GM23338 (cell line): ENCODE data around the gene HCLS1. TPM values are rescaled to one million over a fixed set of nuclear protein-coding genes. Genes with fewer than 3 reads are reported as not detected.

ENCODE experiments used
- ATAC-seq: fragments of 200-7000 bp; cut with Tn5 transposase; 3 replicates; pipeline ENCODE4 v1.9.1; 2020
- DNase-seq: peaks from one replicate; pipeline ENCODE4 v3.0.0-alpha.2; 2015; ENCODE audit warnings: low spot score
- H2AFZ ChIP-seq: fragments of 200-600 bp; sonication (generic); 2 replicates; pipeline ENCODE4 v1.8.0; 2016; ENCODE audit warnings: antibody characterized with exemption, mild to moderate bottlenecking, moderate library complexity
- H3F3A ChIP-seq: fragments of 200-600 bp; sonication (generic); replicated peaks from 2 replicates; pipeline ENCODE4 v1.8.0; 2017; ENCODE audit warnings: antibody characterized with exemption, mixed run types, low read depth
- H3K27ac ChIP-seq: fragments of 200-600 bp; sonication (generic); 2 replicates; pipeline ENCODE4 v1.6.1; 2016; ENCODE audit warnings: low read depth
- H3K27me3 ChIP-seq: fragments of 200-600 bp; sonication (generic); 2 replicates; pipeline ENCODE4 v1.8.0; 2016; ENCODE audit warnings: mild to moderate bottlenecking, mixed run types, moderate library complexity; ENCODE audit not compliant: insufficient read depth
- H3K36me3 ChIP-seq: fragments of 200-600 bp; sonication (generic); 2 replicates; pipeline ENCODE4 v1.8.0; 2016; ENCODE audit warnings: mild to moderate bottlenecking; ENCODE audit not compliant: insufficient read depth
- H3K4me1 ChIP-seq: fragments of 200-600 bp; sonication (generic); 2 replicates; pipeline ENCODE4 v1.8.0; 2016; ENCODE audit warnings: mild to moderate bottlenecking, moderate library complexity; ENCODE audit not compliant: insufficient read depth
- H3K4me2 ChIP-seq: fragments of 200-600 bp; sonication (generic); 2 replicates; pipeline ENCODE4 v1.7.1; 2017; ENCODE audit warnings: mixed run types
- H3K4me3 ChIP-seq: fragments of 200-600 bp; sonication (generic); 2 replicates; pipeline ENCODE4 v1.6.1; 2016; ENCODE audit warnings: mixed run types
- H3K79me2 ChIP-seq: fragments of 200-600 bp; sonication (generic); replicated peaks from 2 replicates; pipeline ENCODE4 v1.8.0; 2017; ENCODE audit warnings: mild to moderate bottlenecking; ENCODE audit not compliant: insufficient read depth
- H3K9me2 ChIP-seq: fragments of 200-600 bp; sonication (generic); 2 replicates; pipeline ENCODE4 v1.8.0; 2017; ENCODE audit not compliant: insufficient read depth
- H4K20me1 ChIP-seq: fragments of 200-600 bp; sonication (generic); replicated peaks from 2 replicates; pipeline ENCODE4 v1.8.0; 2017; ENCODE audit warnings: mild to moderate bottlenecking; ENCODE audit not compliant: insufficient read depth
- H3K27ac Mint-ChIP-seq: 2 replicates; pipeline ENCODE4 v1.8.0; 2020; ENCODE audit warnings: inconsistent platforms, mild to moderate bottlenecking, moderate library complexity, mixed read lengths
- H3K27me3 Mint-ChIP-seq: 3 replicates; pipeline ENCODE4 v1.8.0; 2022; ENCODE audit warnings: low read depth, mild to moderate bottlenecking, moderate library complexity, mixed read lengths, inconsistent platforms; ENCODE audit not compliant: insufficient read depth, poor library complexity
- H3K36me3 Mint-ChIP-seq: 3 replicates; pipeline ENCODE4 v1.8.0; 2021; ENCODE audit warnings: low read depth, mild to moderate bottlenecking, inconsistent platforms, moderate library complexity, mixed read lengths
- H3K4me1 Mint-ChIP-seq: 3 replicates; pipeline ENCODE4 v1.8.0; 2020; ENCODE audit warnings: mild to moderate bottlenecking, inconsistent platforms, mixed read lengths
- H3K4me3 Mint-ChIP-seq: 3 replicates; pipeline ENCODE4 v1.8.0; 2021; ENCODE audit warnings: moderate library complexity, mild to moderate bottlenecking, inconsistent platforms, mixed read lengths
- H3K9me3 Mint-ChIP-seq: 3 replicates; pipeline ENCODE4 v1.8.0; 2020; ENCODE audit warnings: moderate library complexity, mild to moderate bottlenecking, inconsistent platforms, mixed read lengths
- CREB1 ChIP-seq: fragments of 250-450 bp; sonication (Bioruptor Pico); IDR thresholded peaks from 2 replicates; pipeline ENCODE4 v1.5.0; 2020; ENCODE audit warnings: low read depth, mild to moderate bottlenecking, moderate library complexity
- CTCF ChIP-seq, 2 experiments: fragments of 200-600 bp in 1 of 2; sonication (generic) in 1 of 2; conservative IDR thresholded peaks; 2 replicates each; pipeline versions ENCODE4 v1.5.1 to v1.6.1; 2016 to 2017; ENCODE audit warnings: antibody characterized with exemption in 2 of 2, low read depth in 2 of 2, mild to moderate bottlenecking in 2 of 2, moderate library complexity in 1 of 2
- EZH2phosphoT487 ChIP-seq: fragments of 200-600 bp; sonication (generic); IDR thresholded peaks from one replicate; pipeline ENCODE4 v1.8.1; 2018; ENCODE audit warnings: antibody characterized with exemption; ENCODE audit not compliant: unreplicated experiment
- JUNB ChIP-seq: IDR thresholded peaks from one replicate; pipeline ENCODE4 v1.6.1; 2016; ENCODE audit warnings: antibody characterized with exemption; ENCODE audit not compliant: unreplicated experiment
- POLR2AphosphoS5 ChIP-seq: IDR thresholded peaks from 2 replicates; pipeline ENCODE4 v1.6.1; 2016; ENCODE audit warnings: antibody characterized with exemption, low read depth
- STAT1 ChIP-seq: IDR thresholded peaks from one replicate; pipeline ENCODE4 v1.6.1; 2016; ENCODE audit warnings: antibody characterized with exemption; ENCODE audit not compliant: unreplicated experiment
- ZNF114 ChIP-seq: fragments of 250-450 bp; sonication (Bioruptor Pico); IDR thresholded peaks from 2 replicates; pipeline ENCODE4 v1.5.0; 2020; ENCODE audit warnings: mild to moderate bottlenecking, moderate library complexity
- polyA plus RNA-seq: library from polyadenylated mRNA; unstranded; fragments of >200 nt; fragmentation: Nextera tagmentation; extraction: Ambion mirVana; gene quantifications from 2 replicates; pipeline ENCODE4 v1.2.1, GENCODE V29; 2016
- total RNA-seq: library from RNA; depleted of rRNA; stranded (reverse); fragments of >200 nt; shearing (Covaris generic); gene quantifications from 2 replicates; pipeline ENCODE4 v1.2.3, GENCODE V29; 2014

Gene HCLS1
- total and polyA plus RNA-seq, 2 experiments from 2014 or later, result 0.66 to 1.1 TPM

- TF ChIP-seq JUNB (no peak), EZH2phosphoT487 (no peak), STAT1 (no peak), CTCF (conservative IDR thresholded peaks at IDR 0.05; ENCODE audit: low read depth in 2 of 2) (no peak), CREB1 (CRISPR knock-in tag) (no peak)
Observed at GRCh38 chr3:121649645-121650044, 11.1 kb downstream of the HCLS1 start (continued).

- DNase-seq (no peak), ATAC-seq (no peak)
- H2AFZ ChIP-seq, result peak overlapping the region; percentile 40; the same call in 1 of the 2 replicates
- H3K9me2 ChIP-seq, result no peaks in the 10 kb centered on the region; the same call in 1 of the 2 replicates
- no peaks in the 10 kb centered on the region for H3K36me3 Mint-ChIP-seq
- H3K79me2 ChIP-seq, result no peaks in the 10 kb centered on the region
- H4K20me1 ChIP-seq, result no peaks in the 10 kb centered on the region
- H3K36me3 ChIP-seq, result no peaks in the 10 kb centered on the region
- TF ChIP-seq ZNF114 (CRISPR knock-in tag) (no peak), CTCF (conservative IDR thresholded peaks at IDR 0.05; ENCODE audit: low read depth in 2 of 2) (peak in 1 of 2 experiments; percentile 18; a peak in 3 of 4 replicates)
- H3K27ac Mint-ChIP-seq, result no peak overlapping the region
- H3K27me3 Mint-ChIP-seq, result no peaks in the 10 kb centered on the region
- H3K4me3 Mint-ChIP-seq, result no peak overlapping the region
- H3K9me3 Mint-ChIP-seq, result no peaks in the 10 kb centered on the region
- peaks cover 11% of the 10 kb centered on the region for H3K4me1 Mint-ChIP-seq
- H3K4me3 ChIP-seq, result no peak overlapping the region
- no peak overlapping the region for H3K4me2 ChIP-seq
- H3K27me3 ChIP-seq, result no peaks in the 10 kb centered on the region
- H3F3A ChIP-seq, result no peaks in the 10 kb centered on the region
- no peak overlapping the region for H3K27ac ChIP-seq
- H3K4me1 ChIP-seq, result peaks cover 6% of the 10 kb centered on the region
Observed at GRCh38 chr3:121648219-121648958, 12.3 kb downstream of the HCLS1 start.

- no peak overlapping the region for H2AFZ ChIP-seq
- ATAC-seq (no peak), DNase-seq (no peak)
- no peaks in the 10 kb centered on the region for H3K27me3 Mint-ChIP-seq
- H3K36me3 Mint-ChIP-seq, result no peaks in the 10 kb centered on the region
- peaks cover 20% of the 10 kb centered on the region for H3K4me1 Mint-ChIP-seq
- H3K4me1 ChIP-seq, result peaks cover 14% of the 10 kb centered on the region
- no peaks in the 10 kb centered on the region for H3K79me2 ChIP-seq
- no peak overlapping the region for H3K4me2 ChIP-seq
- H3K4me3 Mint-ChIP-seq, result no peak overlapping the region
- H3K27ac Mint-ChIP-seq, result no peak overlapping the region
- no peaks in the 10 kb centered on the region for H4K20me1 ChIP-seq
- H3K27ac ChIP-seq, result no peak overlapping the region
- no peaks in the 10 kb centered on the region for H3K36me3 ChIP-seq
- H3K9me3 Mint-ChIP-seq, result no peaks in the 10 kb centered on the region
- TF ChIP-seq POLR2AphosphoS5, result no peak
- TF ChIP-seq CTCF (conservative IDR thresholded peaks at IDR 0.05; ENCODE audit: low read depth in 2 of 2), result no peak
- TF ChIP-seq JUNB, result no peak
- TF ChIP-seq ZNF114 (CRISPR knock-in tag), result no peak
- no peaks in the 10 kb centered on the region for H3F3A ChIP-seq
- H3K9me2 ChIP-seq, result no peaks in the 10 kb centered on the region; the same call in 1 of the 2 replicates
- H3K27me3 ChIP-seq, result no peaks in the 10 kb centered on the region
- no peak overlapping the region for H3K4me3 ChIP-seq
Observed at GRCh38 chr3:121645054-121645453, 15.6 kb downstream of the HCLS1 start.
